H9 (cell line): ENCODE measurements around the gene FSTL4. TPM values are rescaled to one million over a fixed set of nuclear protein-coding genes. Genes with fewer than 3 reads are reported as not detected.

Source experiments
- DNase-seq: peaks from one replicate; pipeline ENCODE4 v3.0.0-alpha.2; 2017
- H2AFZ ChIP-seq: one replicate; pipeline ENCODE4 v1.6.1; 2013; ENCODE audit warnings: mild to moderate bottlenecking, low read length, control low read depth, moderate library complexity
- H2AK5ac ChIP-seq: 2 replicates; pipeline ENCODE4 v1.6.1; 2013; ENCODE audit warnings: low read length, control low read depth, mixed read lengths; ENCODE audit not compliant: insufficient read length
- H2BK120ac ChIP-seq: one replicate; pipeline ENCODE4 v1.6.1; 2013; ENCODE audit warnings: low read depth, mild to moderate bottlenecking, low read length, control low read depth, inconsistent platforms; ENCODE audit not compliant: poor library complexity, severe bottlenecking
- H2BK12ac ChIP-seq: 2 replicates; pipeline ENCODE4 v1.6.1; 2013; ENCODE audit warnings: low read length, control low read depth, mixed read lengths, low read depth; ENCODE audit not compliant: insufficient read length
- H2BK15ac ChIP-seq: 2 replicates; pipeline ENCODE4 v1.6.1; 2013; ENCODE audit warnings: low read depth, low read length, control low read depth
- H2BK20ac ChIP-seq: one replicate; pipeline ENCODE4 v1.6.1; 2013; ENCODE audit warnings: low read depth, mild to moderate bottlenecking, low read length, control low read depth, inconsistent platforms; ENCODE audit not compliant: poor library complexity, severe bottlenecking
- H2BK5ac ChIP-seq: 2 replicates; pipeline ENCODE4 v1.6.1; 2013; ENCODE audit warnings: low read length, control low read depth, mixed read lengths; ENCODE audit not compliant: insufficient read length
- H3K14ac ChIP-seq: 2 replicates; pipeline ENCODE4 v1.6.1; 2013; ENCODE audit warnings: low read length, control low read depth; ENCODE audit not compliant: insufficient read depth
- H3K18ac ChIP-seq: 2 replicates; pipeline ENCODE4 v1.6.1; 2013; ENCODE audit warnings: low read depth, mild to moderate bottlenecking, mixed read lengths, low read length, control low read depth; ENCODE audit not compliant: insufficient read length
- H3K23ac ChIP-seq: 2 replicates; pipeline ENCODE4 v1.6.1; 2013; ENCODE audit warnings: low read length, control low read depth, mixed read lengths, low read depth; ENCODE audit not compliant: insufficient read length
- H3K23me2 ChIP-seq: 2 replicates; pipeline ENCODE4 v1.6.1; 2013; ENCODE audit warnings: low read depth, mild to moderate bottlenecking, mixed read lengths, low read length, control low read depth; ENCODE audit not compliant: insufficient read length, poor library complexity, severe bottlenecking
- H3K27ac ChIP-seq: 2 replicates; pipeline ENCODE4 v1.5.1; 2013; ENCODE audit warnings: low read length, control low read depth, mixed read lengths, low read depth; ENCODE audit not compliant: insufficient read length
- H3K27me3 ChIP-seq: 2 replicates; pipeline ENCODE4 v1.6.1; 2013; ENCODE audit warnings: low read length, control low read depth, inconsistent platforms; ENCODE audit not compliant: insufficient read depth
- H3K4ac ChIP-seq: 2 replicates; pipeline ENCODE4 v1.6.1; 2013; ENCODE audit warnings: low read depth, mild to moderate bottlenecking, control low read depth, inconsistent platforms, low read length, moderate library complexity
- H3K4me1 ChIP-seq: 2 replicates; pipeline ENCODE4 v1.6.1; 2013; ENCODE audit warnings: low read length, control low read depth, inconsistent platforms; ENCODE audit not compliant: insufficient read depth
- H3K4me2 ChIP-seq: 2 replicates; pipeline ENCODE4 v1.6.1; 2013; ENCODE audit warnings: low read length, control low read depth, mixed read lengths; ENCODE audit not compliant: insufficient read length, insufficient read depth
- H3K56ac ChIP-seq: 2 replicates; pipeline ENCODE4 v1.6.1; 2013; ENCODE audit warnings: low read depth, mild to moderate bottlenecking, mixed read lengths, low read length, control low read depth; ENCODE audit not compliant: insufficient read length
- H3K79me1 ChIP-seq: 2 replicates; pipeline ENCODE4 v1.6.1; 2013; ENCODE audit warnings: low read depth, mild to moderate bottlenecking, moderate library complexity, low read length, control low read depth, inconsistent platforms; ENCODE audit not compliant: insufficient read depth, poor library complexity, severe bottlenecking
- H3K79me2 ChIP-seq: 2 replicates; pipeline ENCODE4 v1.6.1; 2013; ENCODE audit warnings: low read length, control low read depth, inconsistent platforms; ENCODE audit not compliant: insufficient read depth
- H3K9ac ChIP-seq: 2 replicates; pipeline ENCODE4 v1.6.1; 2013; ENCODE audit warnings: low read length, control low read depth, mixed read lengths; ENCODE audit not compliant: insufficient read length; ENCODE audit errors: extremely low read depth
- H3K9me3 ChIP-seq: one replicate; pipeline ENCODE4 v1.6.1; 2013; ENCODE audit warnings: low read depth, low read length, inconsistent platforms; ENCODE audit not compliant: control insufficient read depth
- H3T11ph ChIP-seq: one replicate; pipeline ENCODE4 v1.6.1; 2013; ENCODE audit warnings: mild to moderate bottlenecking, low read length, control low read depth, inconsistent platforms
- H4K20me1 ChIP-seq: one replicate; pipeline ENCODE4 v1.6.1; 2013; ENCODE audit not compliant: control insufficient read depth, insufficient read length, insufficient read depth
- H4K5ac ChIP-seq: 2 replicates; pipeline ENCODE4 v1.6.1; 2013; ENCODE audit warnings: low read depth, mild to moderate bottlenecking, mixed read lengths, low read length, control low read depth; ENCODE audit not compliant: insufficient read length
- H4K8ac ChIP-seq: replicated peaks from 2 replicates; pipeline ENCODE4 v1.6.1; 2013; ENCODE audit warnings: low read length, control low read depth, mixed read lengths, low read depth; ENCODE audit not compliant: insufficient read length
- H4K91ac ChIP-seq: 2 replicates; pipeline ENCODE4 v1.6.1; 2013; ENCODE audit warnings: low read depth, mild to moderate bottlenecking, moderate library complexity, mixed read lengths, low read length, control low read depth; ENCODE audit not compliant: insufficient read length
- H3K27ac Mint-ChIP-seq, 3 experiments: 2 replicates in 2 of 3; 3 replicates in 1 of 3; pipeline ENCODE4 v1.8.0; 2020 to 2021; ENCODE audit warnings: mixed read lengths in 3 of 3, mild to moderate bottlenecking in 1 of 3, moderate library complexity in 1 of 3
- H3K27me3 Mint-ChIP-seq: 2 replicates; pipeline ENCODE4 v1.8.0; 2021; ENCODE audit warnings: low read depth, mild to moderate bottlenecking, moderate library complexity, mixed read lengths
- H3K36me3 Mint-ChIP-seq, 3 experiments: 2 replicates in 2 of 3; 3 replicates in 1 of 3; pipeline ENCODE4 v1.8.0; 2020 to 2021; ENCODE audit warnings: low read depth in 3 of 3, mixed read lengths in 3 of 3; ENCODE audit not compliant: insufficient read depth in 1 of 3
- H3K4me1 Mint-ChIP-seq, 2 experiments: 2 replicates each; pipeline ENCODE4 v1.8.0; 2020; ENCODE audit warnings: mixed read lengths in 2 of 2
- H3K4me3 Mint-ChIP-seq, 2 experiments: 2 replicates in 1 of 2; 3 replicates in 1 of 2; pipeline ENCODE4 v1.8.0; 2020 to 2021; ENCODE audit warnings: mild to moderate bottlenecking in 2 of 2, mixed read lengths in 2 of 2, moderate library complexity in 1 of 2
- H3K9me3 Mint-ChIP-seq, 2 experiments: 2 replicates in 1 of 2; 3 replicates in 1 of 2; pipeline ENCODE4 v1.8.0; 2020; ENCODE audit warnings: mild to moderate bottlenecking in 2 of 2, mixed read lengths in 2 of 2, moderate library complexity in 1 of 2
- WGBS: extraction: QIAGEN DNeasy Blood & Tissue Kit; methylation state at CpG from one replicate; pipeline ENCODE4 v1.1.7; 2013; ENCODE audit warnings: missing lambda C conversion rate, low lambda C conversion rate, mixed read lengths; ENCODE audit not compliant: insufficient read length; ENCODE audit errors: extremely low coverage; 5-methylcytosine and 5-hydroxymethylcytosine counted together
- total RNA-seq: library from RNA; stranded (reverse); gene quantifications from 2 replicates; pipeline ENCODE4 v1.2.1, GENCODE V29; 2021
- TF ChIP-seq, protein P1 (sequence below): fragments of 200-600 bp; sonication (generic); conservative IDR thresholded peaks from 3 replicates; pipeline ENCODE4 v1.8.0; 2021; ENCODE audit warnings: antibody characterized with exemption, mild to moderate bottlenecking

FSTL4 gene
- total RNA-seq, 1 experiment from 2014 or later: 5.7 TPM

- H3T11ph ChIP-seq: no peak overlapping the region
- WGBS: no CpG with 5 or more reads among the region's 2 CpGs
These were observed 345.8 kb downstream of the FSTL4 start for GRCh38 chr5:133266527-133266878.

More at GRCh38 chr5:133266527-133266878, 345.8 kb downstream of the FSTL4 start:
- H3K9ac ChIP-seq: no peak overlapping the region
- TF ChIP-seq, protein P1, sequence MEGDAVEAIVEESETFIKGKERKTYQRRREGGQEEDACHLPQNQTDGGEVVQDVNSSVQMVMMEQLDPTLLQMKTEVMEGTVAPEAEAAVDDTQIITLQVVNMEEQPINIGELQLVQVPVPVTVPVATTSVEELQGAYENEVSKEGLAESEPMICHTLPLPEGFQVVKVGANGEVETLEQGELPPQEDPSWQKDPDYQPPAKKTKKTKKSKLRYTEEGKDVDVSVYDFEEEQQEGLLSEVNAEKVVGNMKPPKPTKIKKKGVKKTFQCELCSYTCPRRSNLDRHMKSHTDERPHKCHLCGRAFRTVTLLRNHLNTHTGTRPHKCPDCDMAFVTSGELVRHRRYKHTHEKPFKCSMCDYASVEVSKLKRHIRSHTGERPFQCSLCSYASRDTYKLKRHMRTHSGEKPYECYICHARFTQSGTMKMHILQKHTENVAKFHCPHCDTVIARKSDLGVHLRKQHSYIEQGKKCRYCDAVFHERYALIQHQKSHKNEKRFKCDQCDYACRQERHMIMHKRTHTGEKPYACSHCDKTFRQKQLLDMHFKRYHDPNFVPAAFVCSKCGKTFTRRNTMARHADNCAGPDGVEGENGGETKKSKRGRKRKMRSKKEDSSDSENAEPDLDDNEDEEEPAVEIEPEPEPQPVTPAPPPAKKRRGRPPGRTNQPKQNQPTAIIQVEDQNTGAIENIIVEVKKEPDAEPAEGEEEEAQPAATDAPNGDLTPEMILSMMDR: no peak
- H2BK20ac ChIP-seq: no peak overlapping the region
- H3K79me2 ChIP-seq: no peaks in the 10 kb centered on the region
- no peaks in the 10 kb centered on the region for H3K9me3 ChIP-seq
- no peak overlapping the region for H3K4ac ChIP-seq
- no peak for DNase-seq
- H3K27me3 Mint-ChIP-seq: peaks cover 2% of the 10 kb centered on the region; the same call in 1 of the 2 replicates
- no peaks in the 10 kb centered on the region; a peak in 1 of 7 replicates for H3K36me3 Mint-ChIP-seq
- no peaks in the 10 kb centered on the region for H4K20me1 ChIP-seq
- H2AK5ac ChIP-seq: no peak overlapping the region
- no peaks in the 10 kb centered on the region for H3K9me3 Mint-ChIP-seq
- no peak overlapping the region for H3K56ac ChIP-seq
- no peak overlapping the region for H3K27ac Mint-ChIP-seq
- H2BK5ac ChIP-seq: no peak overlapping the region
- H3K4me3 Mint-ChIP-seq: no peak overlapping the region
- H2BK12ac ChIP-seq: no peak overlapping the region
- H3K4me1 ChIP-seq: no peaks in the 10 kb centered on the region
- no peak overlapping the region for H3K27ac ChIP-seq
- H4K8ac ChIP-seq: no peak overlapping the region
- H4K91ac ChIP-seq: no peak overlapping the region
- peaks cover 7 to 10% of the 10 kb centered on the region in 2 experiments; a peak in 3 of 4 replicates for H3K4me1 Mint-ChIP-seq
- H2BK120ac ChIP-seq: no peak overlapping the region
- H3K23ac ChIP-seq: no peak overlapping the region
- no peak overlapping the region for H2AFZ ChIP-seq
- H3K18ac ChIP-seq: no peak overlapping the region
- no peaks in the 10 kb centered on the region for H3K27me3 ChIP-seq
- H3K79me1 ChIP-seq: no peaks in the 10 kb centered on the region
- no peak overlapping the region for H4K5ac ChIP-seq
- H2BK15ac ChIP-seq: no peak overlapping the region
- H3K14ac ChIP-seq: no peak overlapping the region
- no peaks in the 10 kb centered on the region for H3K23me2 ChIP-seq
- H3K4me2 ChIP-seq: no peak overlapping the region
